Measurements from ENCODE around the gene PWWP2B. TPM values are rescaled to one million over a fixed set of nuclear protein-coding genes. Genes with fewer than 3 reads are reported as not detected.

Gene PWWP2B
- total and polyA plus RNA-seq, 2 of the 4 experiments (the other 2 are of a cell fraction) = 1.7 to 2.2 TPM

GRCh38 chr10:132455441-132455971, 58.5 kb downstream of the PWWP2B start (continued):
- TF ChIP-seq RCOR1 (IDR thresholded peaks at IDR 0.05; ENCODE audit: insufficient replicate concordance, low read length) = no peak
- TF ChIP-seq CHD1 (IDR thresholded peaks at IDR 0.05; ENCODE audit: low read depth, low read length) = no peak
- no peak for TF ChIP-seq CTCF (conservative IDR thresholded peaks at IDR 0.05; ENCODE audit: low read depth, low read length)
- no peak for TF ChIP-seq SMC3 (IDR thresholded peaks at IDR 0.05; ENCODE audit: low read depth, low read length)

Measured in IMR-90 (cell line).